GM06990 (cell line): ENCODE data around the gene ADARB2.

Source experiments
- DNase-seq: peaks from one replicate; pipeline ENCODE4 v3.0.0-alpha.2; 2011; ENCODE audit not compliant: insufficient read length; ENCODE audit errors: extremely low read depth
- H3K27me3 ChIP-seq: replicated peaks from 2 replicates; pipeline ENCODE4 v1.6.0; 2011; ENCODE audit warnings: low read length; ENCODE audit not compliant: control insufficient read depth, insufficient read depth
- H3K36me3 ChIP-seq: 2 replicates; pipeline ENCODE4 v1.5.1; 2011; ENCODE audit warnings: low read length; ENCODE audit not compliant: control insufficient read depth, insufficient read depth
- H3K4me3 ChIP-seq: replicated peaks from 2 replicates; pipeline ENCODE4 v1.5.1; 2011; ENCODE audit warnings: low read depth, mild to moderate bottlenecking, control low read depth, low read length
- CTCF ChIP-seq: IDR thresholded peaks from 2 replicates; pipeline ENCODE4 v1.5.1; 2011; ENCODE audit warnings: low read length, control low read depth, mild to moderate bottlenecking, inconsistent platforms; ENCODE audit not compliant: insufficient read depth, poor library complexity, severe bottlenecking

The ADARB2 gene

GRCh38 chr10:1413823-1414222 is 323.5 kb downstream of the ADARB2 start:
- Histone ChIP-seq H3K4me3 (no peak overlapping the region), H3K27me3 (peaks cover 1% of the 10 kb centered on the region; the same call in 1 of the 2 replicates), H3K36me3 (no peaks in the 10 kb centered on the region)
- DNase-seq, result no peak
- TF ChIP-seq CTCF, result no peak

GRCh38 chr10:1413256-1413655 is 324.1 kb downstream of the ADARB2 start:
- no peak overlapping the region for H3K4me3 ChIP-seq
- DNase-seq, result no peak
- H3K36me3 ChIP-seq, result no peaks in the 10 kb centered on the region
- TF ChIP-seq CTCF, result no peak
- peaks cover 1% of the 10 kb centered on the region; the same call in 1 of the 2 replicates for H3K27me3 ChIP-seq

- TF ChIP-seq CTCF, result no peak
- DNase-seq, result peak; percentile 37
- no peaks in the 10 kb centered on the region for H3K36me3 ChIP-seq
- H3K4me3 ChIP-seq, result no peak overlapping the region
- H3K27me3 ChIP-seq, result peaks cover 1% of the 10 kb centered on the region; the same call in 1 of the 2 replicates
Measured at GRCh38 chr10:1412531-1413189, 324.7 kb downstream of the ADARB2 start.

- DNase-seq, result no peak
- no peak for TF ChIP-seq CTCF
- Histone ChIP-seq H3K4me3 (no peak overlapping the region), H3K27me3 (peaks cover 1% of the 10 kb centered on the region; the same call in 1 of the 2 replicates), H3K36me3 (no peaks in the 10 kb centered on the region)
Measured at GRCh38 chr10:1411956-1412355, 325.4 kb downstream of the ADARB2 start.

GRCh38 chr10:1411451-1411850 is 325.9 kb downstream of the ADARB2 start:
- DNase-seq, result no peak
- Histone ChIP-seq H3K27me3 (peaks cover 1% of the 10 kb centered on the region; the same call in 1 of the 2 replicates), H3K4me3 (no peak overlapping the region), H3K36me3 (no peaks in the 10 kb centered on the region)
- TF ChIP-seq CTCF, result no peak
